ENCODE data around the gene FBN2.

- no peak for TF ChIP-seq CTCF (IDR thresholded peaks at IDR 0.05)
- no peak for TF ChIP-seq EP300 (IDR thresholded peaks at IDR 0.05)
- no peak for TF ChIP-seq POLR2AphosphoS5 (IDR thresholded peaks at IDR 0.05)
Observed at GRCh38 chr5:128427921-128428320, 110.1 kb downstream of the FBN2 start.
